Heart right ventricle (tissue), 16 donors: ENCODE results near the gene PHKG1. TPM values are rescaled to one million over a fixed set of nuclear protein-coding genes. Genes with fewer than 3 reads are reported as not detected.

Source experiments
- ATAC-seq, 8 donors: fragments of 200-7000 bp; cut with Tn5 transposase; one replicate each; pipeline ENCODE4 v1.9.1; 2020; ENCODE audit warnings: mild to moderate bottlenecking in 8 of 8, moderate library complexity in 8 of 8, moderate number of reproducible peaks in 1 of 8
- DNase-seq, 2 donors: peaks; one replicate each; pipeline ENCODE4 v3.0.0-alpha.2; 2020
- H3K27ac ChIP-seq, 10 donors: fragments of 200-600 bp; sonication (generic) in 2 of 10; one replicate each; pipeline versions ENCODE4 v1.5.0 to v1.8.0; 2020 to 2022; ENCODE audit warnings: mild to moderate bottlenecking in 3 of 10
- H3K27me3 ChIP-seq, 7 donors: fragments of 200-600 bp; one replicate each; pipeline ENCODE4 v1.8.0; 2021 to 2022; ENCODE audit warnings: mild to moderate bottlenecking in 2 of 7
- H3K36me3 ChIP-seq, 9 donors: fragments of 200-600 bp; sonication (generic) in 1 of 9; one replicate each; pipeline versions ENCODE4 v1.5.0 to v1.8.0; 2020 to 2022; ENCODE audit warnings: mild to moderate bottlenecking in 2 of 9
- H3K4me1 ChIP-seq, 9 donors: fragments of 200-600 bp; sonication (generic) in 1 of 9; one replicate each; pipeline versions ENCODE4 v1.5.0 to v1.8.0; 2020 to 2022; ENCODE audit warnings: mild to moderate bottlenecking in 4 of 9
- H3K4me3 ChIP-seq, 10 donors: fragments of 200-600 bp; sonication (generic) in 2 of 10; one replicate each; pipeline versions ENCODE4 v1.5.0 to v1.8.0; 2020 to 2022; ENCODE audit warnings: mild to moderate bottlenecking in 7 of 10, moderate library complexity in 2 of 10
- H3K9me3 ChIP-seq, 11 donors: fragments of 200-600 bp in 10 of 11; sonication (generic) in 2 of 11; one replicate each; pipeline versions ENCODE4 v1.5.0 to v1.8.0; 2013 to 2022; ENCODE audit warnings: mild to moderate bottlenecking in 2 of 11, control low read depth in 1 of 11, moderate library complexity in 1 of 11
- CTCF ChIP-seq, 9 donors: fragments of 200-600 bp; sonication (generic) in 2 of 9; IDR thresholded peaks; one replicate each; pipeline versions ENCODE4 v1.5.0 to v1.8.0; 2021 to 2022; ENCODE audit warnings: antibody characterized with exemption in 9 of 9, mild to moderate bottlenecking in 5 of 9, moderate library complexity in 1 of 9
- WGBS, 2 donors: extraction: QIAGEN DNeasy Blood & Tissue Kit; methylation state at CpG; one replicate each; pipeline ENCODE4 v1.1.7; 2013; ENCODE audit warnings: inconsistent platforms in 1 of 2; 5-methylcytosine and 5-hydroxymethylcytosine counted together
- intact Hi-C, 10 donors: fragments of 100-400 bp; cut with DNase I; formaldehyde crosslinking; loops; one replicate each; pipeline versions ENCODE4 v1.11.1 to v1.14.2; 2022
- polyA plus RNA-seq, 2 donors: library from polyadenylated mRNA; stranded (reverse); fragments of 200-250 nt; gene quantifications; one replicate each; pipeline ENCODE4 v1.2.3, GENCODE V29; 2013
- total RNA-seq, 10 donors: library from RNA; stranded (reverse); fragmentation: NEBNext Ultra II Directional in 3 of 10; extraction: Animal tissue kit (Norgen Biotek cat#: 25700) in 3 of 10; gene quantifications; one replicate each; pipeline versions ENCODE4 v1.2.1 to v1.2.4, GENCODE V29; 2021 to 2023
- donor health status: Arrhythmogenic right ventricular cardiomyopathy.
- donor health status: ischemic (EF 13 %, LVEDD 7.1; RV severe dilation, severe dysfunction).
- donor health status: healthy with polysubstance abuse.
- donor health status: DM: no; HTN: yes; CAD: no.
- donor health status: DM: no; HTN: no; CAD: no.
- donor health status: ischemic (EF 25% LVEDD 6.9; RV normal size, moderate dysfunction).
- donor health status: ischemic (EF 25% LVEDD 5.7; RV mildly dilated, moderate dysfunction).
- donor health status: healthy.
- donor health status: DM: yes; HTN: yes; CAD: no.
- donor health status: Ischemic cardiomyopathy.
- donor health status: ischemic (EF 35%, LVEDD 5.7; RV mildly dilated, moderate dysfunction).
- donor health status: nonischemic (EF 11% LVEDD 7.7; RV severe dilation, severe dysfunction).
- donor health status: DM: yes; HTN: yes; CAD: no.
- donor health status: PGD.
- donor health status: ischemic (EF 29% LVEDD 5.4; RV normal size, mild dysfunction).
- donor health status: nonischemic (EF 23%, LVEDD 6.1; RV moderate dilation, normal function).

PHKG1 gene
- total and polyA plus RNA-seq, 12 donors, result 2.3 to 52.2 (median 21.4) TPM

- no peaks in the 10 kb centered on the region for H3K9me3 ChIP-seq
- peak; percentile 93 to 94 for DNase-seq
- ATAC-seq, result peak; percentile 99 to 100 (median 99)
- peak within 1 kb of the TSS; percentile 39 to 95 (median 89) for H3K27ac ChIP-seq
- peak in 6 of 9 donors; percentile 13 to 53 (median 38) for TF ChIP-seq CTCF (IDR thresholded peaks at IDR 0.05)
- H3K36me3 ChIP-seq, result peaks cover 0 to 56% (median 37%) of the 10 kb centered on the region in 9 donors
- H3K27me3 ChIP-seq, result no peaks in the 10 kb centered on the region
- intact Hi-C loops, result loop anchor here in 2 of 10 donors (1.0 to 5.0 kb wide), 2 partner anchors 13 to 97 kb away; partner anchors contain the start of genes CCT6A (in 1 of the 2) and PSPH (in 1 of the 2)
- peak within 1 kb of the TSS; percentile 53 to 95 (median 86) for H3K4me3 ChIP-seq
- WGBS, 2 donors, result 1% methylated on average over 45 to 49 of the region's 49 CpGs
- peaks cover 0 to 32% (median 11%) of the 10 kb centered on the region in 9 donors for H3K4me1 ChIP-seq
Measured at GRCh38 chr7:56063882-56064625, 28.7 kb downstream of the PHKG1 start, which contains the start of gene SUMF2. Gene SUMF2, plus strand, starts transcription at chr7:56064286. Its CDS starts 26 bp downstream, at chr7:56064312.

GRCh38 chr7:56063500-56063881 lies 29.3 kb downstream of the PHKG1 start:
- Histone ChIP-seq H3K27me3 (no peaks in the 10 kb centered on the region), H3K27ac (peak overlapping the region; percentile 39 to 95 (median 89)), H3K4me1 (peaks cover 0 to 32% (median 11%) of the 10 kb centered on the region in 9 donors), H3K36me3 (peaks cover 0 to 56% (median 37%) of the 10 kb centered on the region in 9 donors), H3K4me3 (peak overlapping the region in 8 of 10 donors; percentile 54 to 92 (median 86)), H3K9me3 (no peaks in the 10 kb centered on the region)
- ATAC-seq (no peak), DNase-seq (no peak)
- intact Hi-C loops, result loop anchor here in 1 of 10 donors (5.0 kb wide), 1 partner anchor 96 kb away; no protein-coding TSS in a partner anchor
- 74 to 75% methylated on average over 7 of the region's 7 CpGs for WGBS, 2 donors
- TF ChIP-seq CTCF (IDR thresholded peaks at IDR 0.05), result no peak

GRCh38 chr7:56062382-56062781 lies 30.4 kb downstream of the PHKG1 start:
- Histone ChIP-seq H3K36me3 (peaks cover 0 to 63% (median 46%) of the 10 kb centered on the region in 9 donors), H3K4me3 (no peak overlapping the region), H3K27ac (peak overlapping the region in 3 of 10 donors; percentile 6 to 62 (median 27)), H3K9me3 (no peaks in the 10 kb centered on the region), H3K4me1 (peaks cover 0 to 32% (median 11%) of the 10 kb centered on the region in 9 donors), H3K27me3 (no peaks in the 10 kb centered on the region)
- ATAC-seq, result no peak
- TF ChIP-seq CTCF (IDR thresholded peaks at IDR 0.05), result no peak
- DNase-seq, result no peak
- intact Hi-C loops, result loop anchor here in 1 of 10 donors (5.0 kb wide), 1 partner anchor 95 kb away; no protein-coding TSS in a partner anchor
- WGBS, 2 donors, result 68 to 76% methylated on average over 2 of the region's 2 CpGs

GRCh38 chr7:56053993-56054392 lies 38.8 kb downstream of the PHKG1 start:
- Histone ChIP-seq H3K36me3 (peaks cover 0 to 65% (median 57%) of the 10 kb centered on the region in 9 donors), H3K27me3 (no peaks in the 10 kb centered on the region), H3K27ac (no peak overlapping the region), H3K9me3 (no peaks in the 10 kb centered on the region), H3K4me1 (peaks cover 6 to 44% (median 22%) of the 10 kb centered on the region in 9 donors), H3K4me3 (no peak overlapping the region)
- WGBS, 2 donors, result 88 to 92% methylated on average over 2 of the region's 2 CpGs
- no peak for TF ChIP-seq CTCF (IDR thresholded peaks at IDR 0.05)
- DNase-seq (no peak), ATAC-seq (no peak)
- intact Hi-C loops, result loop anchor here in 2 of 10 donors (5.0 kb wide), 2 partner anchors 53 to 92 kb away; partner anchors contain the start of genes CHCHD2 (in 1 of the 2) and NIPSNAP2 (in 1 of the 2)
